ENCODE data around the gene NECAB3.

The NECAB3 gene

DNA sequence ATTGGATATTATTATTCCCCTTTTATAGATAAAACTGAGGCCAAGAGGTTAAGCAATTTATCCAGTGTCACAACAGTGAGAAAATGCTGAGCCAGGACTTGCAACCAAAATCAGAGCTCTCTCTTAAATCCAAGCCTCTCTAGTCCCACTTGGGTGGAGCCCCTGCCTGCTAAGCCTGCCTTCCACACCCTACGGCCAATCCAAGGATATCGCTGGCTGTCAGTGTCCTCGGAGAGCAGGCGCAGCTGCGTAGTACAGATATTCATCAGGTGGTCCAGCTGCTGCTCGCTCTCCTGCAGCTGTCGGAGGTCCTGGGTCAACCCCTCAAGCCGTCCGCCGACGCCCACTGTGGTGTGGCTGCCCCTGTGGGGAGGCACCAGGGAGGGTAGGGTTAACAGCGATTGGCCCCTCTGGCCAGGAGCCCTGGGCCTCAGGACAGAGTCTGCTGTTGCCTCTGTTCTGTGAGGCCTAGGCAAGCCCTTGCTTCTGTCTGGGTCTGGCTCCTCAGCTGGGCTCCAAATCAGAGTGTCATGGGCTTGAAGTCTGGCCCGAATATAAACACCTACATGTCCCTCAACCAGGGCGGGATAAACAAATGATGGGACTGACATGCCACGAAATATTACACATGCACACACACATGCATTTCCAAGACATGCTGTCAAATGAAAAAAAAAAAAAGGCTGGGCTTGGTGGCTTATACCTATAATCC is 3.9 kb upstream of the NECAB3 start:
- DNase-seq (ENCODE audit: low read depth, low spot score), result no peak

DNA sequence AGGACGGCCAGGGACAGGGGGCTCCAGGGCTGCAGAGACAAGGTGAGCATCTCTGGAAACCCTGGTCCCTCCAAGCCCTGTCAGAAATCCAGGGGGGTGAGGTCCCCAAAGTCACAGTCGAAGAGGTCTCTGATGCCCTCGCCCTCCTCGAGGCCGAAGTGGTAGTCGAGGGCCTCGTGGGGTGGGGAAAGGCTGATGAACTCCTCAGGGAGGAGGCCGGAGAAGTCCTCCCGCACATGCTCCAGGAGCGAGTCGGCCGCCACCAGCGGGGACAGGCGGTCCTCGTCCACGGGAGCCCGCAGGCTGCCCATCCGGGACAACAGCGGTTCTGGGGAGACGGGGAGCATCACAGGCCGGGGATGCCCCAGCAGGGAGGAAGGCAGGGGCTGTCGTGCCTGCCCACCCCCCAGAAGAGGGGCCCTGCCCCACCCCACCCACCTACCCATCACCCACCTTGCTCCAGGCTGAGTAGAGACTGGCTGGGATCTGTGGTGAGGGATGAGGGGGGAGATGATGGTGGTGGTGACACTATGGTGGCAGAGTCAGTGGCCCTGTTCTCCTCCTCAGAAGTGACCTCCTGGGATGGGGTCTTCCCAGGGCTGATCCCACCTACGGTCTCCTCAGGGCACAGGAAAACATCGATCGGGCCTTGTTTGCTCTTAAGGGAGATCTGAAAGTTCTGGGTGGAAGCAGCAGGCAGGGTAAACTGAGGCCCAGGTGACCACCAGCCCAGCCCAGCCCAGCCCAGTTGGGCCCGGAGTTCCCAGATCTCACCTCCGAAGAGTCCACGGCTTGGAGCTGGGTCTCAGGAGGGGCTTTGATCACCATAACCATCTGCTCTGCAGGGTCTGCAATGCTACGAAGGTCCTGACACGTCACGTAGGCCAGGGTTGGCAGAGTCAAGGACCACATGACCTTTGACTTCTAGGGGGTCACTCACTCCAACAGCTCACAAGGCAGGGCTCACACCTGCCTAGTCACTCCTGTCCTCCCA is 2.7 kb upstream of the NECAB3 start:
- DNase-seq (ENCODE audit: low read depth, low spot score), result no peak

DNA sequence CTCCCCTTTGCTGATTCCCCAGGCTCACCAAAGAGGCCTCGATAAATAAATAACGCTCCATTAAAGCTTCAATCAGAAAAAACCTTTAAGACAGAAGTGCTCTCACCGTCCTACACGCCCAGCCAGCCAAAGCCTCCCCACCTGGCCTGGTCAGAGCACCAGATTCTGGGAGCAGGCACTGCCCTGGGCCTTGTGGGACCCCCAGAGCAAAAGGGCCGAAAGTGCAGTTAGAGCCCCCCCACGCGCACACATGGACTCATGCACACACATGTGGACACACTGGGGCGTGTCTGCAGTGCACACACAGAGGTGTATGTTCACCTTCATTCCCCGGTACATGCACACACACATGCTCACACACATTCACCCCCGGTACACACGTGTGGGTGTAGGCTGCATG is 1.9 kb upstream of the NECAB3 start:
- no peak for DNase-seq (ENCODE audit: low read depth, low spot score)

DNA sequence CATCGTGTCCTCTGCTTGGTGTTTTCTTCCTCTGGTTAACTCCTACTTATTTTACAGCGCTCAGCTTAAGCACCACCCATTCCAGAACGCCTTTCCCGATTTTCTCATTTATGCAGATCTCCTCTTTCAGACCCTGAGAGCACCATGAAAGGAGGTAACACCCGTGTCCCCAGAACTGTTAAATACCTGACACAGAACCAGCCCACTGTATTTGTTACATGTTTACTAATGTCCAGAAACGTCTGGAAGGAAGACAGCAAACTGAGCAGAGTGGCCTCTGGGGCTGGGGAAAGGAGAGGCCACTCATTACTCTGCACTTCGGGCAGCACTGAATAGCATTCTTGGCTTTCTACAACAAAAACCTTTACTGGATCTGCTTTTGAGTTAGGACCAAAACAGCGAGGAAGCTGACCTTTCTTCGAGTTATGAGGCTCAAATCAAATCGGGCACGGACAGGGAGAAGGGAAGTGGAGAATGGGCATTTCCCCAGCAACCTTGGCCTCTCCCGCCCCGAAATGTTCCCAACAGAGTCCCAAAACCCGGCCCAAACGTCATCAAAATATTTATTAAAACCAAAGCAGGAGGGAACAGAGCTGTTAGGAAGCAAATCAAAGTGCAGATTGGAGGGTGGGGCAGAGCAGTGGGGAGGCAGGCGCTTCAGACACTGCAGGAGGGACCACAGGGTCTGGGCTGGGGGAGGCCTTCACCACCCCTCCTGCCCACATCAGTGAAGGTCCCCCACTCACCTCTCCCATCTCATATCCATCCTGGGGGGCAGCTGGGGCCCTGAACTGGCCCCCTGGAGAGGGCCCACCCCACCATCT is 1.1 kb upstream of the NECAB3 start:
- peak; percentile 53 for DNase-seq (ENCODE audit: low read depth, low spot score)

DNA sequence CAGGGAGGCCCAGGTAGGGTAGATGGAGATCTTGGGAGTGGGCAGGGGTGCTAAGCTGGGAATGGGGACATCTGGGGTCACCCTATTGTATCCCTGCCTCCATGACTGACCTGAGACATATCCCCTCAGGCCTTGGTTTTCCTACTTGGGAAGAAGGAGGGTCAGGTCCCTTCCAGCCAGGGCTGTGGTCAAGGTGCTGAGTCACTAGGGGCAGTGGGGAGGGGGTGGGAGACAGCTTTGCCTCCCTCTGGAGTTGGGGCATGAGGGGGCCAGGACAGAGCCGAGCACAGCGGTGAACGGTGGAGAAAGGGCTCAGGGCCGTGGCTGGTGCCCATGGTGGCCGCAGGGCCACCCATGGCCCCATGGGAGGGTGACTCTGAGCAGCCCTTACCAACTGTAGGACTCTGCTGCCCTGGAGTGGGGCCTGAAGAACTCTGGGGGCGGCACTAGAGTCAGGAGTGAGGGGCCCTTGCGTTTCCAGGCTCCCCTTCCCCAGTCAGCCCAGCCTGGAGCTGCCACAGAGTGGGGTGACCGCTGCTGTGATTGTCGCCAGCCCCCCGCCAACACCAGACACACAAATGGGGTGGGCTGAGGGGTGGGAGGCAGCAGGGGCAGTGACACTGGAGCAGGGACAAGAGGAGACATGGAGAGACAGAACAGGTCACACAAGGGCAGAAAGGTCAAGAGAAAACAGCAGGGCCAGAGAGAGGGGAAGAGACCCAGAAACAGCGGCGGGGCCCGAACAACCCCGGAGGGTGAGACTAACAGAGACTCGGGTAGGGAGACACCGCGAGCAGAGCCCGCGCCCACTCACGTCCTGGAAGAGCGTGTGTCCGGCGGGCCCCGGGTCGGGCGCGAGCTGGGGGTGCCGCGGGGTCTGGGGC is 576 bp downstream of the NECAB3 start:
- DNase-seq (ENCODE audit: low read depth, low spot score), result peak; percentile 37

DNA sequence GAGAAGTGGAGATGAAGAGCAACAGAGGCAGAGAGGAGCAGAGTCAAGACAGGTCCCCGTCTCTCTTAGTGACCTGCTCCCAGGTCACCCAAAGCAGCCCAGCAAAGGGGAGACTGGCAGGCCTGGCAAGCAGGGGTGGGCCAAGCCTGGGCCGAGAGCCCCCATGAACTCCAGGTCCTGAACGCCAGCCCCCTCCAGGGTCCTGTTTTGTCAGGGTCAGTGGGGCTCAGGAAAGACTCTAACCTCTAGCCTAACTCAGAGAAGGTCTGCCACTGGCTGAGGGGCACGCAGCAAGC is 1.2 kb downstream of the NECAB3 start:
- DNase-seq (ENCODE audit: low read depth, low spot score), result no peak

DNA sequence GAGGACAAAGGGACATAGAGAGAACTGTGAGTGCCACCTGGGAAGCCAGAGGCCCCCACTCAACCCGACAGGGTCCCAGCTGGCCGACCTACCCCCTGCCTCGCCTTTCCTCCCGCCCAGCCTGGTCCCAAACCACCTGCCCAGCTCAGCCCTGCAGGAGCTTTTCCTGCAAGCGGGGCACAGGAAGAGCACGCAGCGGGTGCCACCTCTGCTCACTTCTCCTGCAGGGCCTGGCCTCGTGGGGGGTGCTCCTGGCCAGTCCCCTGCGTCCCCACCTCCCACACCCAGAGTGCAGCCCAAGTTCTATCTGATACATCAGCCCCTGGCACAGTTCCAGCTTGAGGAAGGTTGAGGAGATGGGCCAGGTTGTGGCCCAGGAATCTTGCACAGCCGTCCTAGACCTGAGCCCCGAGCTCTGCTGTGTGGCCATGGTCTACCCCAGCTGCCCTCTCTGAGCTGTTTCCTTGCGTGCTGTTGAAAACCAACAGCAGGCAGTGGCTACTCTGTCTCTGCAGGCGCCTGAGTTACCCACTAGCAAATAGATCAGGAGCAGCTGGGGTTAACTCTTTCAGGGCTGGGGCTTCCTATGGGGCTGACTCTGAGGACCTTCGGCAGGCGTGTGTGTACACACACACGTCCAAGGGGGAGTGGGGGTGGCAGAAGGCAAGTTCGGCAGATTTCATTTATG is 1.7 kb downstream of the NECAB3 start:
- DNase-seq (ENCODE audit: low read depth, low spot score), result no peak

DNA sequence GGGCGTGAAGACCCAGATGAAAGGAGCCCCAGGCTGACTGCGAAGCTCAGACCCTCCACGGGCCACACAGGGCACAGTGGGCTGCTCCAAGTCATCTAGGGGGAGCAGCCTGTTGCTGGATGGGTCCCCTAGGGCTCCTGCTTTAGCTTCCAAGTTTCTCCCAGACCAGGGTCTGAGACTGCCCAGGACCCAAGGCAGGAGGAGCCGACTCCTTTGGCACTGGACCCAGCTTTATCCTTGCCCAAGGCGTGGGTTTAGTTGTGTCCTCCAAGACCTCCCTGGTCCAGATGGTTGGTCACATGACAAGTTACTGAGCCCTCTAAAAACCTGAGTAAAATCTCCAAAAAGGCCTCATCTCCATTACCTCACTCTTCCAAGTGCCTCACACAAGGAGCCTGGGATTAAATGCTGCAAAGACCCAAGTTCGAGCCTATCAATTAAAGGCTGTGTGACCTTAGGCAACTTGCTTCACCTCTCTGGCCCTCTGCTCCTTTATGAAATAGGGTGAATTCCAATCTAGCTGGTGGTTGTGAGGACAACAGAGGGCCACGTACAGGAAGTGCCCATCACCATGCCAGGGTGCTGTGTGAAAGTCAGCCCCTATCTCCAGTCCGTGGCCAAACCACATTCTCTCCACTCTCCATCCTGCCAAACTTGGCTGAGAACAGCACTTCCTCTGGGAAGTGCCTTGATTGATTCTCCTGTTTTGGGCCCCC is 2.5 kb downstream of the NECAB3 start:
- DNase-seq (ENCODE audit: low read depth, low spot score), result no peak

DNA sequence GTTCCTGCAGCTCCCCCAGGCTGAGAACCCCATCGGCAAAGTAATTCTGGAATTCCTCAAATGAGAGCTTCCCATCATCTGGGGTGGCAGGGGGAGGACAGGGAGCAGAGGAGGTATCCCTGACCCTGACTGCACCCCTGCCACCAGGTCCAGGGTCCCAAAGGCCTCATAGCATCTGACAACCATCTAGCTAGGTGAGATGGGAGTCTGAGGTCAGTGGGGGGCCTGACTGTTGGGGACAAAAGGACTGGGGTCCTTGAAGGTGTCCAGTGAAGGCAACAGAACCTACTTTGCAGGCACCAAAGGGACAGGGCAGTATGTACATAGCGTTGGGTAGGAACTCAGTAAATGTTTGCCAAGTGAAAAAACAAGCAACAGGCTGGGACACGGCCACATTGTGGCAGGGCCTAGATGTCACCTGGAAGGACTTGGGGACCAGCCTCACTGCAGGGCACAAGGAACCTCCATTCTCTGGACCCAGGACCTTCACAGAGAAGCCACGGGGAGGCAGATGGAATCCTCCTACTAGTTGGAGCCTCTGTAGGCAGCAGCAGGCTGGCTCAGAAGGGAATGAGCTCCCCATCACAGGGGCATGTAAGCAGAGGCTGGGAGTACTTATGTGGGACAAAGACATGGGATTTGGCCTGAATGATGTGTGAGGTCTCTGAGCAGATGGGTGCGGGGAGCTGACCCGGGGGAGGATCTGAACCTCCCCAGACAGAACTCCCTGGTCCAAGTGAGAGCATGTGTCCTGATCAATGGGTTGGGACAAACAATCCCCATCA is 3.3 kb downstream of the NECAB3 start:
- no peak for DNase-seq (ENCODE audit: low read depth, low spot score)

DNA sequence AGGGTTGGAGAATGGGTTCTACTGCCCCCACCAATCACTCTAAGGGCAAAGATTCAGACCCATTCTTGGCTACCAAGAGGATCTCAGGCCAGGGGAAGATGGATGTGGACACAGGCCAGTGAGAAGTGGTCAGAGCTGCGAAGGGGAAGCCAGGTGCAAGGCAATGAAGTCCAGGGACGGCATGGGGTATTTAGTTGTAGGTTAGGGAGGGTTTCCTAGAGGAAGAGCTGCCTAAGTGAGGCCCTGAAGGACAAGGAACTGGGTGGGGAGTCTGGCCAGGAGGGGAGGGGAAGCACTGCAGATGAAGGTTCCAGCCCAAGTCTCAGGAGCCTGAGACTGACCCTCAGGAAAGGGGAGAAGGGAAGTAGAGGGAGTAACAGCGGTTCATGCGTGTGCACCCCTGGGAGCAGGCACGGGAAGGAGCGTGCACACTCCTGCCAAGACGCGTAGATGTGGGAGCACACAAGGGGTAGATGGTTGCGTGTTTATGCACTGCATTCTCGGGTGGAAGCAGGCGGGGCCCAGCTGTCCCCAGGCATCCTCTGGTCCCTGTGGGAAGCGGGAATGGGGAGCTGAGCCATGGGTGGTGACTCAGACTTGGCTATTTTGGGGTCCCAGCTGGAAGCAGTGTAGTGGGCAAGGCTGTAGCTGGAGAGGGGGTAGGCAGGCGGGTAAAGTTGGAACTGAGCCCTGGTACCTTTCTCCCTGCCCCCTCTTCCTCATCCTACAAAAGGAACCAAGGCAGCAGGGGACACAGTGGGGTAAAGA is 4.2 kb downstream of the NECAB3 start:
- DNase-seq (ENCODE audit: low read depth, low spot score), result no peak

DNA sequence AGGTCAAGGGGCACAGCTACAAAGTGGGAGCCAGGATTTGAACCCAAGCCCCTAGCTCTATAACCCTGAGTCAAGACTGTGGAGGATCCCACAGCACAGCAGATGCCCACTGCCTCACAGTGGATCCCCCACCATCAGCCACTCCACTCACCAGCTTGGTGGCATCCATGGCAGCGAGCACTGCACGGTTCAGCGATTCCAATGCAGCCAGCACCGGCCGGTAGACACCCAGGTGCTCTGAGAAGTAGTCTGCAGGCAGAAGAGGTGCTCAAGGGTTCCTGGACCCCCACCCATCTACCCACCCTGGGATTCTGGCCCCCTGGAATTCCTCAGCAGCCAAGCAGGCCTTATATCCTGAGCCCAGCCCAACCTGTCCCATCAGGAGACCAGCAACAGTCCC is 5.0 kb downstream of the NECAB3 start:
- DNase-seq (ENCODE audit: low read depth, low spot score), result no peak

DNA sequence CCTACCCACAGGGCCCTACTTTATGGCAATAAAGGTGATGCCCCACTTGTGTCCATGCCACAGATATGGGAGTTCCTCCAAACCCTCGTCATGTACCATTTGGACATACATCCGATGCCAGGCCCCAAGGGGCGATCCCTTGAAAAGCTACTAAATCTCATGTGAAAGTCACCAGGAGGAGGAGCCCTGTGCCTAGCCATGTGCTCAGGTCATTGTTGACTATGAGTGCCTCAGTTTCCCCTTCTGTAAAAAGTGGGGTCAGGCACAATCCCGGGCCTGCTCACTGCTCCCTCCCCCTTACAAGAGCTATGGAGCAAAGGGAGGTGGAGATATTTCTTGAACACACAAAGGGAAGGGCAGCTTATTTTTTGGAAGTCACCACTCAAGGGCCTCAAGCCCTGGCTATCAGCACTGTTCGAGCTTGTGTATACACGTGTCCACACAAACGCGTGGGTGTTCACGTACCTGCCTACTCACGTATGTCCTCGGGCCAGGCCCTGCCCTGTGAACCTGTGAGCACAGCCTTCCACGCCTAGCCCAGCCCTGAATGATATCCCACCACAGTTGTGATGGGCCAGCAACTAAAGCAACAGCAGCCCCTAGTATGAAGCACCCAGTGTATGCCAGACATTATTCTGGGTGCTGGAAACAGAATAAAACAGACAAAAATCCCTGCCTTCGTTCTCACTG is 5.6 kb downstream of the NECAB3 start:
- DNase-seq (ENCODE audit: low read depth, low spot score), result no peak

DNA sequence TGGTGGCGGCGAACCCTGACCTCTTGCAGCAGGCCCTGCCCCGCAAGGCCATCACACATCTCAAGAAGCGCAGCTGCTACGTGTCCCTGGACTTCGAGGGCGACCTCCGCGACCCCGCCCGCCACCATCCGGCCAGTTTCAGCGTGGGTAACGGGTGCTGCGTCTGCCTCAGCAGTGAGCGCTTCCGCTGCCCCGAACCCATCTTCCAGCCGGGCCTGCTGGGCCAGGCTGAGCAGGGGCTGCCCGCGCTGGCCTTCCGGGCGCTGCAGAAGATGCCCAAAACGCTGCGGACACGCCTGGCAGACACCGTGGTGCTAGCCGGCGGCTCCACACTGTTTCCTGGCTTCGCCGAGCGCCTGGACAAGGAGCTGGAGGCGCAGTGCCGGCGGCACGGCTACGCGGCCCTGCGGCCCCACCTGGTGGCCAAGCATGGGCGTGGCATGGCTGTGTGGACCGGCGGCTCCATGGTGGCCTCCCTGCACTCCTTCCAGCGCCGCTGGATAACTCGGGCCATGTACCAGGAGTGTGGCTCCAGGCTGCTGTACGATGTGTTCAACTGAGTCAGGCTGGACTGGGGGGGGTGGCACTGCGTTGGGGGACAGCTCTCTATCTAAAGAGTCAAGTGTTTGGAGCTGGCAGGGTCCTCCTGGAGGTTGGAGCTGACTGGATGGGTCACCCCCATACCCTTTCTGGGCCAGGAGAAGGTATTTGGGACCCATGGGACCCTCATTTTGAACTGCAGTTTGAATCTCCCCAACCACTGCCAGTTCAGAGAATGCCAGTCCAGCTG is 6.4 kb downstream of the NECAB3 start:
- DNase-seq (ENCODE audit: low read depth, low spot score), result peak; percentile 92

DNA sequence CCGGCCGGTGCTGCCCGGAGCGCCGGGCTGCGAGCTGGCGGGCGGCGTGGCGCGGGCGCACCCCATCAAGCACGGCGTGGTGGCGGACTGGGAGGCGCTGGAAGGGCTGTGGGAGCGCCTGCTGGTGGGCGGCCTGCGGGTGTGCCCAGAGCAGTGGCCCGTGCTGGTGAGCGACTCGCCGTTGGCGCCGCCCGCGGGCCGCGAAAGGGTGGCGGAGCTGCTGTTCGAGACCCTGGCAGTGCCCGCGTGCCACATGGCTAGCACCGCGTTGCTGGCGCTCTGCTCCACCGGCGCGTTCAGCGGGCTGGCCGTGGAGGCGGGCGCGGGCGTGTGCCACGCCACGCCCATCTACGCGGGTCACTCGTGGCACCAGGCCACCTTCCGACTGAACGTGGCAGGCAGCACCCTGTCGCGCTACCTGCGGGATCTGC is 7.0 kb downstream of the NECAB3 start:
- DNase-seq (ENCODE audit: low read depth, low spot score), result no peak

DNA sequence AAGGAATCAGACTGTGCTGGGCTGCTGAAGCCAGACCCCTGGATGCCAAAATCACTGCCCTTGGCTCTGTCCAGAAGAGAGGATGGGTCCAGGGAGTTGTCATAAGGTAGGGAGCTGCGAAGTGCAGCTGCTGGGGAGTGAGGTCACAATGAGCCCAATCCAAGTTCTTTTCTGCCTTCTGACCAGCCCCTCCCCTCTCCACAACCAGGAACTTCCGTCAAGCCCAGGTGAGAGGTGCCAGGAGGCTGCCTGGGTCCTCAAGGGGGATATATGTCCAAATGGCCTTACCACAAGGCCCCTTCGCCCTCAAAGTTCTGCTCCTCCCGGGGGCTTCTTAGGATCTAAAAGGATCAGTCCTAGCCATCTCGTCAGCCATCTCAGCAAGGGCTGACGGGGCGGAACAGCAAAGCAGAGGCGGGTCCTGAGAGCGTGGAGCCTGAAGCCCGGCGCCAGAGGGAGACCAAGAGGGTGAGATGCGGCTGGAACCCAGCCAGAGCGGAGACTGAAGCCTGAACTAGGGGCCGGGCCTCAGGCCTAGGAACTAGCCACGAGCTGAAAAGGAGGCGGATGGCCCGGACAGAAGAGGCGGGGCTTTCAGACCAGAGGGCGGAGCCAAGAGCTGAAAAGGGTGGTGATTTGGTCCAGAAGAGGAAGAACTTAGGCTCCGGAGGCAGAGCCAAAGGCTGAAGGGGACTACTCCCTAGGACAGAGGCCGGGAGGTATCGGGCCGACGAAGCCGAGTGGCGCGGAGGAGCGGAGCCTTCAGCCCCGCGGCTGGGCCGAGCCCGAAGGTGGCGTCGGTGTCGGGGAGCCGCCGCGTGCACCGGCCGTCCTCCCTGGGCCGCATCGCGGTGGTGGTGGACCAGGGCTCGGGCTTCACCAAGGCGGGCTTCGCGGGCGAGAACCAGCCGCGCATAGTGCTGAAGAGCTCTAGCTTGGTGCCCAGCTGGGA is 7.7 kb downstream of the NECAB3 start, which contains the start of gene ACTL10:
ACTL10 (plus strand) TSS at position 651 of the 952 bp plus-strand sequence. CDS start 555 bp downstream, outside the sequence.
- DNase-seq (ENCODE audit: low read depth, low spot score), result peak; percentile 99

DNA sequence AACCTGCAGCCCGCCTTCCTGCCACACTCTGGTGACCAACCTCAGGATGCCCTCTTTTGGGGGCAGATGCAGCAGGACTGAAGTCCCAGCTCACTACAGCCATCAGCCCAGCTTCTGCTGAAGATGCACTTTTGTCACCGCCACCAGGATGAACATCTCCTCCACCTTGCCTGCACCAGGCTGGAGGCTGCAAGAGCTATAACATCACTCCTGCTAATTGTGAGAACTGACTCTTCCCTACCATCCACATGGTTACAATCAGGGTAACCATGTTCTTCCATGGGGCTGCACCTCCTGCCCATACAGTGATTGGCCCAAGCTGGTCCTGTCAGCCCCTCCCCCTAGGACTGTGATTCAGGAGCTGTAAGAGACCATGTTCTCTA is 9.5 kb downstream of the NECAB3 start:
- DNase-seq (ENCODE audit: low read depth, low spot score), result no peak
